Activated CD4-positive, CD25-positive, alpha-beta regulatory T cell (primary cell): ENCODE measurements around the gene GPR137.
"Not testable (repeated sequence)": the region's sequence is repeated elsewhere in the genome, so short reads cannot be mapped to it uniquely, and the experiment has no call there.

ENCODE experiments used
- DNase-seq, 4 experiments: peaks; one replicate each; lab custom pipeline; 2025; lab: John Stamatoyannopoulos, UW

The GPR137 gene

GRCh38 chr11:64304316-64305072, 18.8 kb downstream of the GPR137 start:
- peak; percentile 84 to 93 (median 88) for DNase-seq

DNA sequence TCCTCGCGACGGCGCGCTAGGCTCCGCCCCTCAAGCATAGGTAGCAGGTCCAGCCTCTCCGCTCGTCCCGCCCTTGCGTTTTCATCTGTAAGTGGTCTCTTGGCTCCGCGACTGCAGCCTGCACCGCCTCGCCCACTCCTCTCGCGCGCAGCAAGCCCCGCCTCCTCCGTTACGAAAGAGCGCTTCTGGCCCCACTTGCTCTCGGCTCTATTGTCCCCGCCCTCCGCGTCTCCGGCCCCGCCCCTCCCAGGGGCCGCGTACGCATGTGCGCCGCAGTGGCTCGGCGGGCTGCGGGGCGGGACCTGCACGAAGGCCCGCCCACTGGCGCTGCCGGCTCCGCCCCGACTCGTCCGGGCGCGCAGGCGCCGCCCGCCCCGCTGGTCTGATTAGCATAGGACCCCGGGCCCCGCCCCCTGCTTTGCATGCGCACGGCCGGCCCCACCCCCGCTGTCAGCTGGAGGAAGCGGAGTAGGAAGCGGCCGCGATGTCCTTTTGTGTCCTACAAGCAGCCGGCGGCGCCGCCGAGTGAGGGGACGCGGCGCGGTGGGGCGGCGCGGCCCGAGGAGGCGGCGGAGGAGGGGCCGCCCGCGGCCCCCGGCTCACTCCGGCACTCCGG, 19.5 kb downstream of the GPR137 start, which contains the start of gene ESRRA:
TSS of gene ESRRA (plus strand) at position 450 of the 616 bp plus-strand sequence. CDS start 1,656 bp downstream, outside the sequence.
- peak; percentile 99 for DNase-seq

DNA sequence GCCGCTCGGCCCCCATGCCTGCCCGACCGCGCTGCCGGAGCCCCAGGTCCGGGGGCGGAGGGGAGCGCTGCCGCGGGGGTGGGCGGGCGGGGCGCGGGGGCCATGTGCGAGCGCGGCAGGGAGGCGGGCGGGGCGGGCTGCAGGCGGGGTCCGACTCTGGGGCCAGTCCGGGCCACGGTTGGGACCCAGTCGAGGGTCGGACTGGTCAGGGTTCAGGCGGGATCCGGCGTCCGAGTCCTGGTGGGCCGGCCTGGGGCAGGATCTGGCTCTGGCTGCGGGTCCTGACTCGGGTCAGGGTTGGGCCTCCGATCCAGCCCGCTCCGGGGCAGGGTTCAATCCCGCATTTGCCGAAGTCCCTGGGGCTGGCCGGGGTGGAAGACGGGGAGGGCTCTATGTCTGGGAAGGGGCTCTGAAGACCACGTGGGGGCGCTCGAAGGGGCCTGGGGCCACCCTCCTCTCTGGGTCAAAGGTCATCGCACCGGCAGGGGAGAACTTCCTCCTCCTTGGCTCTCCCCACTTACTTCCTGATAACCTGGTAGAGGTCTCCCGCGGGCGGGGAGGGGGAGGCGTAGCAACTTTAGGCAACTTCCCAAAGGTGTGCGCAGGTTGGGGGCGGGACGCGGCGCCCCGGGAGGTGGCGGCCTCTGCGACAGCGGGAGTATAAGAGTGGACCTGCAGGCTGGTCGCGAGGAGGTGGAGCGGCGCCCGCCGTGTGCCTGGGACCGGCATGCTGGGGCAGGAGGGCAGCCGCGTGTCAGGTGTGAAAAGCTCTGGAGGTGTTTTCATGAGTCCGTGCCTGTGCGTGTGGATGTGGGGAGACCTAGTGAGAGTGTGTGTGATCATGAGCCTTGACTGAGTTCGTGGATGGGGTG, 20.3 kb downstream of the GPR137 start:
- DNase-seq = peak in 3 of 4 experiments; percentile 42 to 56 (median 48)

DNA sequence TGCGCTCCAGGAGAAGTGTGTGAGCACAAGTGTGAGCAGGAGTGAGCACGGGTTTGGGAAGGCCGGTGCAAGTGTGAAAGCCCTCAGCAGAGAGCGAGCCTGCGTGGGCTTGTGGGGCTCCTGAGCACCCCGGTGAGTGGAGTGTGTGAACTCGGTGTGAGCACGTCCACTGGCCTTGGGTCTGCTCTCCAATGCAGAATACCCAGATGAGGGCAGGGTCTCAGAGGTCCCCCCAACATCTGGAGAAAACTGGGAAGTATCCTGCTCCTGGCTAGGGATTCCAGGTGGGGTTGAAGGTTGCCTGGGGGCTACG, 20.9 kb downstream of the GPR137 start:
- no peak for DNase-seq

GRCh38 chr11:64306876-64307622, 21.4 kb downstream of the GPR137 start:
- DNase-seq = no peak

- DNase-seq = not testable (repeated sequence)
These were observed 22.1 kb downstream of the GPR137 start for GRCh38 chr11:64307795-64308194.

DNA sequence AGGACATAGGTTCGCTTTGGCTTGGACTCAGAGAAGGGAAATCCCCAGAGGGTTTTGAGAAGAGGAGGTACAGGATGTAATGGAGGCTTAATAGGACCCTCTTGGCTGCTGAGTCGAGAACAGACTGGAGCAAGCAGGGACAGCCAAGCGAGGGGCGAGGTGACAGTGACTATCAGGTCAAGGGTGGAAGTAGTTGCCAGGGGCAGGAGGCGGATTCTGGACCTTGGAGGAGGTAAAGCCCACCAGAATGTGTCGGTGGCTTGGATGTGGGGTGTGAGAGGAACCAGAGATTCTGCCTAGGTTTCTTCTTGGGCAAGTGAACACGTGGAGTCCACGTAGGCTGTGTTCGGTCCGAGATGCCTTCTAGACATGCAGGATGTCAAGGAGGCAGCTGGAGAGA, 27.3 kb downstream of the GPR137 start:
- no peak for DNase-seq

GRCh38 chr11:64313491-64314145, 28.0 kb downstream of the GPR137 start:
- DNase-seq = no peak

GRCh38 chr11:64314146-64314804, 28.6 kb downstream of the GPR137 start:
- DNase-seq = no peak

- no peak for DNase-seq
These were observed 29.3 kb downstream of the GPR137 start for GRCh38 chr11:64314805-64315561.

- DNase-seq = not testable (repeated sequence)
These were observed 30.2 kb downstream of the GPR137 start for GRCh38 chr11:64315667-64316526.

GRCh38 chr11:64316672-64317324, 31.1 kb downstream of the GPR137 start:
- DNase-seq = no peak

GRCh38 chr11:64317325-64317960, 31.8 kb downstream of the GPR137 start, which contains the start of gene TRMT112:
TSS of gene TRMT112 (minus strand) at chr11:64317559. CDS start at chr11:64317526, 33 bp downstream.
- peak; percentile 84 to 94 (median 90) for DNase-seq

- DNase-seq = peak; percentile 78 to 93 (median 89)
These were observed 32.5 kb downstream of the GPR137 start, which contains the start of gene PRDX5 for GRCh38 chr11:64317961-64318765. TSS of gene PRDX5 (plus strand) at chr11:64318121. CDS start at chr11:64318216, 95 bp downstream.

- DNase-seq = no peak
These were observed 33.4 kb downstream of the GPR137 start for GRCh38 chr11:64318766-64319761.

DNA sequence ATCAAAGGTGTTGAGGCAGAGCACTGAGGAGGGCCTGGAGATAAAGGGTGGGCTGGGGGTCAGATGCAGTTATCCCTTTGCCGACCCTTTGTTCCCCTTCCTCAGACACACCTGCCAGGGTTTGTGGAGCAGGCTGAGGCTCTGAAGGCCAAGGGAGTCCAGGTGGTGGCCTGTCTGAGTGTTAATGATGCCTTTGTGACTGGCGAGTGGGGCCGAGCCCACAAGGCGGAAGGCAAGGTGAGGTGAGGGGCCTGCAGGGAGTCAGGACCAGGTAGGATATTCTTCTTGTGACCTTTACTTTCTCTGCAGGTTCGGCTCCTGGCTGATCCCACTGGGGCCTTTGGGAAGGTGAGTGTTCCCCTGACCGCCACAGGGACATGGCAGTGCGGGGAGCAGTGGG, 34.9 kb downstream of the GPR137 start:
- no peak for DNase-seq
